GM19328 (cell line): ENCODE measurements around the gene AFF2.

Experiments used
- ATAC-seq: cut with Tn5 transposase; IDR thresholded peaks from one replicate; pipeline ENCODE4 v1.9.1; 2021; ENCODE audit warnings: mild to moderate bottlenecking, moderate library complexity; ENCODE audit not compliant: unreplicated experiment

Gene AFF2

GRCh38 chrX:148722966-148723365, 222.5 kb downstream of the AFF2 start:
- no peak for ATAC-seq

- no peak for ATAC-seq
Measured at GRCh38 chrX:148723551-148723950, 223.1 kb downstream of the AFF2 start.

- no peak for ATAC-seq
Measured at GRCh38 chrX:148728901-148729300, 228.5 kb downstream of the AFF2 start.

- ATAC-seq, result no peak
Measured at GRCh38 chrX:148732743-148733142, 232.3 kb downstream of the AFF2 start.

GRCh38 chrX:148741441-148741840, 241.0 kb downstream of the AFF2 start:
- ATAC-seq, result no peak

GRCh38 chrX:148755111-148755510, 254.7 kb downstream of the AFF2 start:
- no peak for ATAC-seq

GRCh38 chrX:148763896-148764295, 263.5 kb downstream of the AFF2 start:
- no peak for ATAC-seq

- no peak for ATAC-seq
Measured at GRCh38 chrX:148768296-148768695, 267.9 kb downstream of the AFF2 start.

GRCh38 chrX:148771440-148771839, 271.0 kb downstream of the AFF2 start:
- ATAC-seq, result no peak

- ATAC-seq, result no peak
Measured at GRCh38 chrX:148774276-148774675, 273.9 kb downstream of the AFF2 start.

- ATAC-seq, result no peak
Measured at GRCh38 chrX:148784137-148784536, 283.7 kb downstream of the AFF2 start.

GRCh38 chrX:148784856-148785255, 284.4 kb downstream of the AFF2 start:
- ATAC-seq, result peak; percentile 92

GRCh38 chrX:148785256-148785655, 284.8 kb downstream of the AFF2 start:
- ATAC-seq, result peak; percentile 27

GRCh38 chrX:148788449-148788848, 288.0 kb downstream of the AFF2 start:
- no peak for ATAC-seq

- no peak for ATAC-seq
Measured at GRCh38 chrX:148794350-148794749, 293.9 kb downstream of the AFF2 start.

- no peak for ATAC-seq
Measured at GRCh38 chrX:148804579-148805355, 304.4 kb downstream of the AFF2 start.

- no peak for ATAC-seq
Measured at GRCh38 chrX:148806145-148806870, 305.9 kb downstream of the AFF2 start.

- no peak for ATAC-seq
Measured at GRCh38 chrX:148808833-148809232, 308.4 kb downstream of the AFF2 start.

- no peak for ATAC-seq
Measured at GRCh38 chrX:148811236-148811635, 310.8 kb downstream of the AFF2 start.

- ATAC-seq, result no peak
Measured at GRCh38 chrX:148813422-148813821, 313.0 kb downstream of the AFF2 start.

- no peak for ATAC-seq
Measured at GRCh38 chrX:148813967-148814366, 313.6 kb downstream of the AFF2 start.

- no peak for ATAC-seq
Measured at GRCh38 chrX:148815218-148815961, 315.0 kb downstream of the AFF2 start.
